HG03565 (cell line): ENCODE data around the gene SNRPA1.

Experiments used
- ATAC-seq: cut with Tn5 transposase; IDR thresholded peaks from one replicate; pipeline ENCODE4 v1.9.1; 2021; ENCODE audit warnings: mild to moderate bottlenecking, moderate library complexity; ENCODE audit not compliant: unreplicated experiment

Gene SNRPA1

DNA sequence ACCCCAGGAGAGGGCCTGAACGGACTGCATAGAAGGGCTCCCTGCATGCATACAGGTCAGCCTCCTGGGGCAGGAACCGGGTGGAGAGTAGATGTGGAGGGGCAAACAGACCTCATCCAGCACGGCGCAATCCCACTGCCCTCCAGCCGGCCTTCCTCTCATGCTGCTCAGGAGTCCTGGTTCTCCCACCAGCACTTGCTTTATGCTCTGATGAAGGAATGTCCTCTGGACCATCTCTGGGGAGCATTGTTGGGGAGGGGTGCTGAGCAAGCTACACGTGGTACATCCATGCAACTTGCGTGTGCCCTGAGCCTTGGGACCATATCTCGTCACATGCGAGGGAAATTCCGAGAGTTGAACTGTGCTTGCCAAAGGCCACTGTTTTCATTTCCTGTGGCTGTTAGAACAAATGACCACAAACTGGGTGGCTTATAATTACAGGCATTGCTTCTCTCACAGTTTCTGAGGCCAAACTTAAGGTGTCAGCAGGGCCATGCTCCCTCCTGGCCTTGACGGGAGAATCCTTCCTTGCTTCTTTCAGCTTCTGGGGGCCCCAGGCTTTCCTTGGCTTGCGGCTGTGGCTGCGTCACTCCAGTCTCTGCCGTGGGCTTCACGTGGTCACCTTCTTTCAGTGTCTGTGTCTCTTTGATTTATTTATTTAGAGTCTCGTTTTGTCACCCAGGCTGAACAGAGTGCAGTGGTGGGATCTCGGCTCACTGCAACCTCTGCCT is 30.0 kb downstream of the SNRPA1 start:
- no peak for ATAC-seq

GRCh38 chr15:101264011-101264410 is 31.0 kb downstream of the SNRPA1 start:
- ATAC-seq, result no peak

DNA sequence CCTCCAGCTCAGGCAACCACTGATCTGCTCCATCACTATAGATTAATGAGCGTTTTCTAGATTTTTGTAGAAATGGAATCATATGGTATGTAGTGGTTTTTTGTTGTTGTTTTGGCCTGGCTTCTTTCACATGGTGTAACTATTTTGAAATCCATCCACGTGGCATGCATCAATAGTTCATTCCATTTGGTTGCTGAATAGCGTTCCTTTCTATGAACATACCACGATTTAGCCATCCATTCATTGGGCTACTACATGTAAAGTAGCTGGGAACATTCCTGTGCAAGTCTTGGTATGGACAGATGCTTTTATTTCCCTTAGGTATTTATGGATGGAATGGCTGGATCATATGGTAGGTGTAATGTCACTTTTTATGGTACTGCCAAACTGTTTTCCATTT is 32.5 kb downstream of the SNRPA1 start:
- no peak for ATAC-seq

- ATAC-seq, result peak; percentile 37
Observed at GRCh38 chr15:101258238-101259144, 36.6 kb downstream of the SNRPA1 start.

- no peak for ATAC-seq
Observed at GRCh38 chr15:101256757-101257156, 38.3 kb downstream of the SNRPA1 start.

DNA sequence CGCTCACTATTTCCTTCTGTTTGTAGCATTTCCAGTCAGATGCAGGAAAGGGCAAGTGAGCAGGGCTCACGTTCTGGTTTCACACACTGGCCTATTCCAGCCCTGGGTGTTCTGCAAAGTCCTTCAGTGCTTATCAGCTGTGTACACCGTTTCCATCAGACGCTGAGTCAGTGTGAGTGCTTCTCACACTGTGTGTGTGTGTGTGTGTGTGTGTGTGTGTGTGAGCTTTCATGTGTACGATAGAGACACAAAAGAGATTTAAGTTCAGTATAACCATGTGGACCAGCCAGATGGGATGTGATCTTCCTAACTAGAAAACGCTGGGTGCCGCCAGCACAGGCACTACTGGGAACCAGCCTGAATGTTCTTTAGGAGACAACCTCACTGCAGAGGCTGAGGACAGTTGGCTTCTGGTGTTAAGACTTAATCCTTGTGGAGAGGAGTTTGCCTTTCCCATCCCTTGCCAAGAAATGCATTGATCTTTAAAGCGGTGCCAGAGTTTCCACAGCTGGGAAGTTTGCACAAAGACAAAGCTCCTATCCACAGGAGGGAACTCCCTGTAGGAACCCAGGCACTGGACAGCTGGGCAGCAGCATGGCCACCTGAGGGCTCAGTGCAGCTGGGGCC is 39.3 kb downstream of the SNRPA1 start:
- ATAC-seq, result no peak

- ATAC-seq, result no peak
Observed at GRCh38 chr15:101255051-101255395, 40.0 kb downstream of the SNRPA1 start.

- ATAC-seq, result no peak
Observed at GRCh38 chr15:101254157-101255050, 40.6 kb downstream of the SNRPA1 start.

GRCh38 chr15:101252836-101253235 is 42.2 kb downstream of the SNRPA1 start:
- no peak for ATAC-seq

DNA sequence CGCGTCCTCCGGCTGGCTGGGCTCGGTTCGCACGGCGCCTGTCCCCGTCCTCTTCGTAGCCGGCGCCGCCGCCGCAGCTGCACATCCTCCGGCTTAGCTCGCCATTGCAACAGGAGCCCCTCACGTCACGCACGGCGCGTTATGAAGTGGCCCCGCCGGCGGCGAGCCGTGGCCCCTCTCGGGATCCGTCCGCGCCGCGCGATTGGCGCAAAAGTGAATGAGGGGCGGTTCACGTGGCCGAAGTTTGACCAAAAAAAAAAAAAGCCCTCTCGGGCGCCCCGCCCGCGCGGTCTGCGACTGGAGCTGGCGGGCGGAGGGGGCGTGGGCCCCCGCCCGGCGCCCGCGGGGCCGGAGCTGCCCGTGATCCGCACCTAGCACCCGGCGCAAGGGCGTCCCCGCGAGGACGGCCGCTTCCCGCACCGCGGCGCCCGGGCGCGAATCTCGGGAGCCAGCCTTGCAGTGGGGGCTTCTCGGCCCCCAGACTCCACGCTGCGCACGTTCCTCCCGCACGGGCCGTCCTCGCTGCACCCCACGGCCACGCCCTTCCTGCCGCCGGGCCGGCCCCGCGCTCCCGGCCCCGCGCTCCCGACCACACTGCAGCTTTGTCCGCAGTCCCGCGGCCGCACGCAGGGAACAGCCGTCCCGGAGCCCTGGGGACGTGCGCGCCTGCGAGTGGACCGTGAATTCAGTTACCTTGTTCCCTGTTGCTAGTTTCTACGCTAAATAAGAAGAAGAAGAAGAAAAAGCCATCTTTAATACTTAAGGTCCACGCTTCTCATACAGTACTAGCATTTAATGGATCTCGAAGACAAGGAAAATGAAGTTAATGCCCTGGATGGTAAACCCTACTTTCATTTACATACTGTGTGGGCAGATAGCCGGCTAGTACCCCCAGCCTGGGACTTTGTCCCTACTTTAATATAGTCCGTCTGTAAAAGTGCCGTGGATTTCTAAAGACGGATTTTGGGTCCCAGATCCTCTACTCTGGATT is 42.9 kb downstream of the SNRPA1 start, which contains the start of gene CHSY1:
Gene CHSY1, minus strand, starts transcription at position 219 of the 991 bp plus-strand sequence. CDS start 592 bp downstream, outside the sequence.
- ATAC-seq, result peak; percentile 70

DNA sequence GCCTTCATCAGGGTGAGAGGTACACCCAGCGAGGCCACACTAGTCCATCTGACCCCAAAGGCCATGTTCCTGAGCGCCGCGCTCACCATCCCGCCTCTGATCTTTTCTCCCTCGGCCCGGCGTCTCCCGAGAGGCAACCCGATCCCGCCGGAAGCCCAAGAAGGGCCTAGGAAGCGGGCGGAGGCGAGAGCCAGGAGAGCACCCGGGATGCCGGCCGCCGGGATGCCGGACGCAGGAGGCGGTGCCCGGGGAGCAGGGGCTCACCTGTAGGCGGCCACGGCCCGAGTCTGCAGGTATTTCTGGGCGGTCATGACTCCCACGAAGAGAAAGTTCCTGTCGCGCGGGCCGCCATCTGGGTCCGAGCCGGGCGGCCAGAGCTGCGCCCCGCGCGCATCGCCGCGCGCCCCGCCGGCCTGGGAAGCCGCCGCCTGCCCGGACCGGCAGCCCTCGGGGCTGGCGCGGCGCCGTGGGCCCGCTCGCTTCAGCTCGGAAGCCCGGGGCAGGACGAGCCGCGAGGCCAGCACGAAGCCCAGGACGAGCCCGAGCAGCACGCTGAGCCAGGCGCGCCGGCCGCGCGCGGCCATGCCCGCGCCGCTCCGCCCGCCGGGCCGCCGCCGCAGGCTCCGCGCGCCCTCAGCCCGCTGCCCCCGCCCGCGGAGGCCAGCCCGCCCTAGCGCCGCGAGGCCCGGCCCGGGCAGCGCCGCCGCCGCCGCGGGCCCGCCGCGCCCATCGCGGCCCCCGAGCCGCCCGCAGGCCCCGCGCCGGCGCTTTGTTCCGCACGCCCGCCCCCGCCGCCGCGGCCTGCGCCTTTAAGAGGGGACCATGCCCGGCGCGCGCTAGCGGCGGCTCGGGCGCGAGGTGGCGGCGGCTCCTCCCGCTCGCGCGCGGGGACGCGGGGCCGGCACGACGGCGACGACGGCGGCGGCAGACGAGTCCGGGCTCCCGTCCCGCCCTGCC is 43.9 kb downstream of the SNRPA1 start:
- peak; percentile 15 for ATAC-seq

DNA sequence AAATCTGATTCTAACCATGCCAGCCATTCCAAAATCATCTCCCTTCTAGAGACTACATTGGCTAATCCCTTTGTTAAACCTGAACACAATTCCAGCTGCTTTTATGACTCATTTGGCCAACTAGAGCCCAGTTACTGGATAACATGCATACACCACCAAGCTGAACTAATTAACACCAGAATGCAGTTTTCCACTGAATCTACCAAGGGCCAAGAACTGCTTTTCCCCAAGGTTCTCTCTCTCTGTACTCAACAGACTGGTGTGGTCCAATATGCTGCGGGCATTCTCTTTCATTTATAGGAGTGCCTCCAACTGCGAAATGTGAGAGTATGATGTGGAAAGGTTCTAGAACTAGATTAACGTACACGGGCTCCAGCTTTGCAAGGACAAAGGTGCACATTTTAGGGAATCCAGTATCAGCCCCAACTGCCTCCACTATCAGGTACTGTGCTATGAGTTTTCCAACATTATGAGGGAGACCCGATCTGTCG is 44.7 kb downstream of the SNRPA1 start:
- no peak for ATAC-seq

DNA sequence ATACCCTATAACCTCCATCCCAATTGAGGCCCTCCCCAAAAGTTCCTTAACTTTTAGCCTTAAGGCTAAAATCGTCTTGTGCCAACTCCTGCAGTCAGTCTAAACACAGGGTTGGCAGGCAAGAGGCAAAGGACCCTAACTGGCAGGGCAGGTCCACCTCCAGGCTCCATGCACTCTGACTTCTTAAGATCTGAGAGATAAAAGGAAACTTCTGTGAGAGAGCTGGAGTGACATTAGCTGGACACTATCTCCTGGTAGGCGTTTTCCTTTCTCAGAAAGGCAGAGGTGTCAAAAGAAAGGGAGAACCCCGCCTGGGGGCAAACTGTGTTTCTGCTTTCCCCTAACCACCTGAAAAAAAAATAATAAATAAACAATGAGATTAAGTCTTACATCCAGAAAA is 46.8 kb downstream of the SNRPA1 start:
- no peak for ATAC-seq

DNA sequence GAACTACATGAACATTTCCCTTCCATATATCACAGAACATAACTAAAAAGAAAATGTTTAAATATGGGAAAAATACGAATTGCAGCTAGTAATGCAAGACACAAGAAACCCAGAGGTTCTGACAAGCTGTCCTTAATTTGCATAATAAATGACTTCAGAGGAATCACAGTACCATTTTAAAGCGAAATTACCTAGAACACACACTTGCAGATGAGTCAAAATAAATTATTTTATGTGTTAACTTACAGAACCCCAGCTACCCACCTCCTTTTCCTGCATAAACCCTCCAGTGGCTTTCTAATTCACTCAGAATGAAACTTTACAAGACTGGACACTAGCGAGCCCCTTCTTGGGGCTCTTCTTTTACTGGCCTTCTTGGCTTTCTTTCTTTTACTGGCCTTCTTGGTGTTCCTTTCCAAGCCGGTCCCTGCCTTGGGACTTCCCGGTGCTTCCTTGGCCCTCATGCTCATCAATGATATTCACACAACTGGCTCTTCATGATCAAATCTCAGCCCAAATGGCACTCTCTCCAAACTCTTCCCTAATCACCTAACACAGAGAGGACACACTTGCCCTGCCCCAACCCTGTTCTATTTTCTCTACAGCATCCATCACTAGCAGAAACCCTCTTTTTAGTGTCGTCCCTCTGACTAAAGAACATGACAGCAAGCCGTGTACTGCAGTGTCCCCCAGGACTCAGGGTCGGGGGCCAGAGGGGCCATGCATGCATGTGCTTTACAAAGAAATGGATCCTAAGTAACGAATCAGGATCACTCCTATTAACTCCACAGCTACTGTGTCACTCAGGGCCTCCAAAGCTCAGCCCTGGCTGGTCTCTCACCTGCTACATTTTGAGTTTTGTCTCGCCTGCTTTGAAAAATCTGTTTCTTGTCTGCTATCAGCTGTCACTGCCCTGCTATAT is 48.0 kb downstream of the SNRPA1 start:
- no peak for ATAC-seq

DNA sequence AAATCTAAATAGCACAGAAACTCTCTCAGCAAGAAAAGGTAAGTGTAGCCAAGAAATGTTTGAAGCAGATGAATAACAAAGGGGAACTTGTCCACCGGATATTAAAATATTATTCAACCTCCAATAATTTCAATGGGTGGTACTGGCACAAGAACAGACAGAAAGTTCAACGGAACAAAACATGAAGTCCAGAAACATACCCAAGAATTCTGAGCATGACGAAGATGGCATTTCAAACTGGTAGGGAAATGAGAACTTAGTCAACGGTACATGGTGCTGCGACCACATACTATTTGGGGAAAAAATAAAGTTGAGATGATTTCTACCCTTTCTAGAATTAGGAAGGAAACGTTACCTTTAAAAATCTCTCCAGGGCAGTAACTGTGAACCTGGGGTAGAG is 48.7 kb downstream of the SNRPA1 start:
- no peak for ATAC-seq

DNA sequence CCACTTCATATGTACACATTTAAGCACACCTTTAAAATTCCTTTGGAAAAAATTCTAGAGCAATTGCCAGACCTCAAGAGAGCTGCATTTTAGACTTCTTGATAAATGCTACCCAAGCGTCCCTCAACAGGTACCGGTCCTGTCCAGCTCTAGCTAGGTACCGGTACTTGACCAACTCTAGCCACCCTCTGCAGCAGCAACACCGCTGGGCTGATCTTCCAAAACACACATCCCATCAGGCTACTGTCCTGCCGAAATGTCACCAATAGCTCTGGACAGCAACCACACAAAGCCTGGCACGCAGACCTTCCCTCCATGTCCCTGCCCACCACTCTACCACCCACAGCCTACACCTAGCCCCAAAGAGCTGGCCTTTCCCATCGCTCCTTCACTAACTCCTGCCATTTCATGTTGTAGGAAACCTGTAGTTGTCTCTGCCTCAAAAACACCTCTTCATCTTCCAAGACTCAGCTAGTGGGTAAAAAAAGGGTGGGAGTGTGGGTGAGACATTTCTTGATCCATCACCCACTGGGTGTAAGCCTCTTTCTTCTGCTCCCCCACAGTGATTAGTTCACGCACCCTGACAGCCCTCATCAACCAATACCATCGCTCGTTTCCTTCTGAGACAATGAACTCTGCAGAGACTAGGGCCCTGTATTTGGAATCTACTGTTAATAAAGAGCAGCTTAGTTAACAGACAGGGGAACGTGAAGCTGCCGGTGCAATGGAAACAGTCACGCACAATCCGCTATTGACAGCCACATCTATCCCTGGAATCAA is 50.0 kb downstream of the SNRPA1 start:
- no peak for ATAC-seq
